Activated CD8-positive, alpha-beta memory T cell treated with anti-CD3 and anti-CD28 coated beads for 24 hours (primary cell): ENCODE results near the gene COCH.
"Not testable (repeated sequence)": the region's sequence is repeated elsewhere in the genome, so short reads cannot be mapped to it uniquely, and the experiment has no call there.

Source experiments
- DNase-seq: peaks from one replicate; pipeline ENCODE4 v3.0.0-alpha.2; 2020

The COCH gene

DNA sequence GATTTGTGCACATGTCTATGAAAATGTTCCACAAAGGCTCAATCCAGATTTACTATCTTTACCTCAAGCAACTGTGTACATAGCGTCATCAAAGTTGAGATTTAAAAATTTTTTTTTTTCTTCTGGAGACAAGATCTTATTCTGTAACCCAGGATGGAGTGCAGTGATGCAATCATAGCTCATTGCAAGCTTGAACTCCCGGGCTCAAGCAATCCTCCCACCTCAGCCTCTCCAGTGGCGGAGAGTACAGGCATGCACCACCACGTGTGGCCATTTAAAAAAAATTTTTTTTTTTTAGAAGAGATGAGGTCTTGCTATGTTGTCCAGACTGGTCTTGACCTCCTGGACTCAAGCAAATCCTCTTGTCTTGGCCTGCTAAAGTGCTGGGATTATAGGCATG is 2.3 kb downstream of the COCH start:
- DNase-seq, result no peak

DNA sequence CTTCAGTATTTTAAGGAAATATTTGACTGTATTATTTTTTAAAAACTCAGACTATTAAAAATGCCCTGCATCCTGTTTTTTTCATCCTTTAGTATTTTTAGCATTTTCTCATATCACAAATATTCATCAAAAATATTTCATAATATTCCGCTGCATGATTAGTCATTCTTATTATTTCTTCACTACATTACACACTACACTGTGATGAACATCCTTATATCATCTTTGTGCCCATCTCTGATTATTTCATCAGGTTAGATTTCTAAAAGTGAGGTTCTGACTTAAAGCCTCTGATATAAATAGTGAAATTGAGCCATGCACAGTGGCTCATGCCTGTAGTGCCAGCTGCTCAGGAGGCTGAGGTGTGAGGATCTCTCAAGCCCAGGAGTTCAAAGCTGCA is 8.1 kb downstream of the COCH start:
- no peak for DNase-seq

DNA sequence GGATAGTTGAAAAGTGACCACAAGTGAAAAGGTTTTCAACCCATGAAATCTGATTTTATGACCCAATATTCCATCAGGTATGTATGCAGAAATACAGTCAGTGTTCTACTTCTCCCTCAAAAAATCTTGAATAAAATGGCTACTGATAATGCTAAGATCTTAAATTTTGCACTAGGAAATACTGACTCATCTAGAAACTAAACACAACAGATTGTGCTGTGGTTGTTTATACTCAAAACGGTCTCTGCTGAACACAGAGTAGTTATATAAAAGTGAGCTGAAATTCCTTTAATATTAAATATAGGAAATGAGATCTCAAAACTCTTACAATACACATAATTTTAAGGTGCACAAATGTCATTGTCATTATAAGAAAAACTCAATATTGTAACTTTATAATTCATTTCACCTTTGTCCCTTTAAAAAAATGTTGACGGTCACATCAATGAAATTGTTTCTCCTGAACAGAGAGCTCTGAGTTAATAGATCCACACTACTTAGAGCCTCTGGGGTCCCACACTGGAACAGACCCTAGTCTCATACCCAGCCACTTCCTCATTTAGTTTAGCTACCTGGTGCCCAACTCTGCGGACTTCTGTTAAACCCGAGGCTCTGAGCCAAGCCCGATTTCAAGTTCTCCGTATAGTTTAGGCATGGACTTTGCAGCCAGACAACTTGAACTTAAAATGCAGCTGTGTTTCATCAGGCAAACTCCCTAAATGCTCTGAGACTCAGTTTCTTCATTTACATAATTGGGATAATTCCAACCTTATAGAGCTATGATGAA is 9.3 kb downstream of the COCH start:
- DNase-seq, result no peak

DNA sequence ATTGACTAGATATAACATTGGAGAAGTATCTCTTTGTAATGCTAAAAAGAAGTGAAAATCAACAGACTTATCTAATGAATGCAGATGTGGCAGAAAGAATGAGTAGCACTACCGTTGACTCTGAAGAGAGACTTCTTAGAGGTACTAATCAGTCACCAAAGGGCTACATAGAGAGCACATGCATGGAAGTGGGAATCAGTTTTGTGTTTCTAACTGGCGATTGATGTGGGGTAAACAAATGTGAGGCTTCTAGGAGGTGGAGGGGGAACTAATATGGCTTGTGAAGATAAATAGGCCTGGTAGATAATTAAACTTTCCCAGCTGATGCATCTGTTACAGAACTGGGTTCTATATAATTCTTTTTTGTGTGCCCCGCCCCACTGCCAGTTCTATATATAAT is 10.5 kb downstream of the COCH start:
- no peak for DNase-seq

DNA sequence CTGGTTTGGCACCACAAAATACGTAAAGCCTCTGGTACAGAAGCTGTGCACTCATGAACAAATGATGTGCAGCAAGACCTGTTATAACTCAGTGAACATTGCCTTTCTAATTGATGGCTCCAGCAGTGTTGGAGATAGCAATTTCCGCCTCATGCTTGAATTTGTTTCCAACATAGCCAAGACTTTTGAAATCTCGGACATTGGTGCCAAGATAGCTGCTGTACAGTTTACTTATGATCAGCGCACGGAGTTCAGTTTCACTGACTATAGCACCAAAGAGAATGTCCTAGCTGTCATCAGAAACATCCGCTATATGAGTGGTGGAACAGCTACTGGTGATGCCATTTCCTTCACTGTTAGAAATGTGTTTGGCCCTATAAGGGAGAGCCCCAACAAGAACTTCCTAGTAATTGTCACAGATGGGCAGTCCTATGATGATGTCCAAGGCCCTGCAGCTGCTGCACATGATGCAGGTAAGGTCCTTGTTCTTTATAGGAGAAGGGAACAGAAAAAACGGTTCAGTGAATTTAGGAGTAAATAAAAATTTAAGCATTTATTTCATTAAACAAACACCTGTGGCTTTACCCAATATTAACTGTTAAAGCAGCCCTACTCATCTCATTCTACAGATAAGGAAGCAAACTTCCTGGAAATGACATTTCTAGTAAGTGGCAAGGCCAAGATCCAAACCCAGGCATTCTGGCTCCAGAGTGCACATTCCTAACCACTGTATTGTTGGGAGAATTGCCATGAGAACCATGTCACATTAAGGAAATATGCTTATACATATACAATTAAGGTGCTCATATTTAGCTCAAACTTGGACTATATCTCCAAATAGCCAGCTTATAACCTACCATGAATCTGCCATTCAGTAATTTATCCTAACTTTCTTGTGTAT is 11.7 kb downstream of the COCH start:
- DNase-seq, result no peak

DNA sequence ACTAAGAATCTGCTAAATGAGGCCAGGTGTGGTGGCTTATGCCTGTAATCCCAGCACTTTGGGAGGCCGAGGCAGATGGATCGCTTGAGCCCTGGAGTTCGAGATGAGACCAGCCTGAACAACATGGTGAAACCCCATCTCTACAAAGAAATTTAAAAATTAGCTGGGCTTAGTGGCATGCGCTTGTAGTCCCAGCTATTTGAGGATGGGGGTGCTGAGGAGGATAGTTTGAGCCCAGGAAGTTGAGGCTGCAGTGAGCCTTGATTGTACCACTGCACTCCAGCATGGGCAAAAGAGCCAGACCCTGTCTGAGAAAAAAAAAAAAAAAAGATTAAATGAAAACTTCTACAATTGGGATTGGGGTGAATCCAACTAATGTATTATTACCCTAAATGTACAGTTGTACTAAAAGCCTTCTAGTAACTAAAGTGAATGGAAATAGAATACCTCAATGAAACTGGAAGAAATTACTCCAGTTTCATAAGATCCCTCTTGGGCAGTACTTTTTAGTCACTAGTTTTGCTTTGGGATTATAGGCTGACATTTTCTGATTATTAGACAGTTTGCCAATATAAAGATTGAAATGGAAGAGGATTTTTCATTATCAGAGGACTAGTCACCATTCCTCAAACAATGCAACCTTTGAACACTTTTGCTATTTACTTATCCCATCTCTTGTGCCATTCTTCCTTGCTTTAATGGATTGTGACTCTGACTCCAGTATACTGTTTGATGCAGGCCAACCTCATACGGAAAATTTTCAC is 14.3 kb downstream of the COCH start:
- no peak for DNase-seq

DNA sequence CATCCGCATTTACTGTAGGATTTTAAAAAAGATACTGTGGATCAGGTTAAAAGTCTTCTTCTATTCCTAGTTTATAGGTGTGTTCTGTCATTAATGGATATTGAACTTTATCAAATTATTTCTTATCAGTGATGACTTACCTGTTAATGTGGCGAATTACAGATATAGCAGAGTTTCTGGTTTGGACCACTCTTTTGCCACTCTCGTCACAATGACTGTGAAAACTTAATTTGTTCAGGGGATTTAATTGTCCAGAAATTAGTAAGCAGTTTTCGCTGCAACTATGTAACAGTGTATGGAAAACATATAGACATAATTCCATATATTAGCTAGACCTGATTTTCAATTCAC is 14.9 kb downstream of the COCH start:
- no peak for DNase-seq

DNA sequence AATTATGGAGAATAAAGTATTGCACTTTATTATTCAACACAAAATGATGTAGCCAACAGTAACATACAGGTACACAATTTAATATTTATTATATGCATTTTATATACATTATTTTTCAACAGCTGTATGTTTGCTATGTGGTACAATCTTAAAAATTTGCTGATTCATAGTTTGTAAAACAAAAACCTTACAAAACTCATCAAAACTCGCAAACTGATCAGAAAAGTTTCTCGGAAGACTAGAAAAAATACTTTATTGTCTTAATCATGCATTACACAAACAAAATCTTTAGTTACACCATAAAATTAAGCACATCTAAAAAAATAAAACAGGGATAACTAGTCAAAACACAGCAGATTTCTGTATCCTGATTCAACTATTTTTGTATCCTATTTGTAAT is 19.5 kb downstream of the COCH start:
- DNase-seq, result no peak

DNA sequence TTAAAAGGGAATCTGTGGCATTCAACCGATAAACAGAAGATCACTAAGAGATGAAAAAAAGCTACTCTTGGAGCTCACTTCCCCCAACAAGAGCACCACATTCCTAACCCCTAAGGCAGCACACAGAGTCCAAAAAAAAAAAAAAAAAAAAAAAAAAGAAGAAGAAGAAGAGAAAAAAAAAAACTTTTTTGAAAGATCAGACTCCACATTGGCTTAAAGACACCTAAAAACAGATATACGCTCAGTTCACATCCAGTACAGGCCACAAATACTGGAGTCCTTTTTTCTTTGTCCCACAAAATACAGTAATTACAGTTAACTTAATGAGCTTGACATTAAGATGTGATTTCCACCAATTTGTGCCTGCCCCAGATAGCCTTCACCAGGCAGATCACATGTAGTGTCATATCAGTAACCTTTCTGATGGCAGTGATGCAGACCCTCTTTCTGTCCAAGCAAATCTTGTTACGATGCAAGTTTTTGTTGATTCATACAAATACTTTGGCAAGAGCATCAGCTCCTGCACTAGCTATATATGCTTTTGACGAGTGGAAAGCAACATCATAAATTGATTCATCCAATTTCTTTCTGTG is 20.7 kb downstream of the COCH start:
- no peak for DNase-seq

DNA sequence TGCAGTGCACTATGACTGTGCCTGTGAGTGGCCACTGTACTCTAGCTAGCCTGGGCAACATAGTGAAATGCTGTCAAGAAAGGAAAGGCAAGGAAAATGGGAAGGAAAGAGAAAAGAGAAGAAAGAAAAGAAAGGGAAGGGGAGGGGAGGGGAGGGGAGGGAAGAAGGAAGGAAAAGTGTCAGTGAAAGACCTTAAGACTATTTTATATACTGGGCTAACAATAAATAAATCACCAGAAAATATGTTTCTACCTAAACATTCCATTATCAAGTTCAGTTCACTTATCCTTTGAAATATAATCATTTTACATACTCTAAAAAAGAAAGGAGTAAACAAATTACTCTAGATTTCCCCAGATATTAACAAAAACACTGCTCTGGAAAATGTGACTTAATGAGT is 22.1 kb downstream of the COCH start:
- DNase-seq, result no peak

DNA sequence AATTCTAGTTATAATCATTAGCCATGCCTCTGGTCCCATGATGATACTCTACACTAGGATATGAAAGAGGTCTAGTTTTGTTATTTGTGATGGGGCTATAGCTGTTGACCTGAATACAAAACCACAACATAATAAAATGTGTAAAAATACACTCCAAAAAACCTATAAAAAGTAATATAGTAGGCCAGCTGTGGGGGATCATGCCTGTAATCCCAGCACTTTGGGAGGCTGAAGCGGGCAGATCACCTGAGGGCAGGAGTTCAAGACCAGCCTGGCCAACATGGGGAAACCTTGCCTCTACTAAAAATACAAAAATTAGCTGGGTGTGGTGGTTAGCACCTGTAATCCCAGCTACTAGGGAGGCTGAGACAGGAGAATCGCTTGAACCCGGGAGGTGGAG is 22.8 kb downstream of the COCH start:
- DNase-seq, result not testable (repeated sequence)

DNA sequence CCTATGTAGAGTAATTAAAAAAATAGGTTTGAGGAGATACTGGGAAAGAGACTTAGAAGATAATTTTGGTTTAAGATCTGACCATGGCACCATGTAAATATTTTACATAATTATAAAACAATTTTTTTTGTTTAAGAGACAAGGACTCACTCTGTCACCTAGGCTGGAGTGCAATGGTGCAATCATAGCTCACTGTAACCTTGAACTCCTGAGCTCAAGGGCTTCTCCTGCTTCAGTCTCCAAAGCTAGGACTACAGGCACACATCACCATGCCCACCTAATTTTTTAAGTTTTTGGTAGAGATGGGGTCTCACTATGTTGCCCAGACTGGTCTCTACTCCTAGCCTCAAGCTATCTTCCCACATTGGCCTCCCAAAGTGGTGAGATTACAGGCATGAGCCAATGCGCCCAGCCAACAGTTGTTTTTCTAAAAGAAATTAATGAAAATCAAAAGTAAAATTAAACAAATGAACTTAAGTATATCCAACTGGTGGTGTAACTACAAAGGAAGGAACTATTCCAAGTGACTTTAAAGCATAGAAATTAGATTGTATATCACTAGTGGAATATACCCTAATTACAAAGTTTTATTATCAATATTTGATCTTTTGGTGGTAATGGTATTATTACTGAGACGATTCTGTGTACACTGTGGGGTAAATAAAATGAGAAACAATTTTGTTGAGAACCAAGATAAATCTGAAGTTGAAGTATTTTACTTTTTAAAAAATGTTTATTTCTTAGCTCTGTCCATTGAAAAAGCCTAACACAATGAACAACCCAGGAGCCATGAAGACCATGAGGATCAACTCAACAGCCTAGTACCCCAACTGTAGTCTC is 29.1 kb downstream of the COCH start:
- DNase-seq, result no peak

DNA sequence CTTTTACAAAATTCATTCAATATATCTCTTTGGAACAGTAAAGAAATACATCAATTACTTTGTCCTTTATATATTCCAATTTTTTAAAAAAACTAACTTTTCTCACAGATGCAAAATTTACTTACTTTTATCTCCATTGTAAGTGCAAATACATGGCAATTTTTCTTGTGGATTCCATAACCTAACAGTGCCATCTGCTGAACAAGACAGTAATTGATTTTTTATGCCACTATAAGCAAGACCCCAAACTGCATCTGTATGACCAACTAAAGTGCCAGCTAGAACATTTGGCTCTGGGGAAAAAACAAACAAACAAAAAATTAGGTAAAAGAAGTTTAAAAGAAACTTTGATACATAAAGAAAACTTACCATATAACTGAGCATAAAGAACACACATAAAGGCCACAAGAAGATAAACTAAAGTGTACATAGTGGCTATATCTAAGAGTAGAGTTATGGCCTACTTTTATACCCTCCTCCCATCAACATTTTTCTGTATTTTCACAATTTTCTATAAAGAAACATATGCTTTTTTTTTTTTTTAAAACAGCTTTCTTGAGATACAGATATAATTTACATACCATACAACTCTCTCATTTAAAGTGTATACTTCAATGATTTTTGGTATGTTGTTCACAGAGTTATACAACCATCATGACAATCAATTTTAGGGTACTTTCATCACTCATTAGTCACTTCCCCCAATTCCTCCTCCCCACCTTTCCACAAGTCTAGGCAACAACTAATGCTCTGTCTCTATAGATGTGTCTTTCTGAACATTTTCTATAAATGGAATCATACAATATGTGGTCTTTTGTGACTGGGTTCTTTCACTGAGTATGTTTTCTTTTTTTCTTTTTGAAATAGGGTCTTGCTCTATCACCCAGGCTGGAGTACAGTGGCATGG is 32.6 kb downstream of the COCH start:
- no peak for DNase-seq

DNA sequence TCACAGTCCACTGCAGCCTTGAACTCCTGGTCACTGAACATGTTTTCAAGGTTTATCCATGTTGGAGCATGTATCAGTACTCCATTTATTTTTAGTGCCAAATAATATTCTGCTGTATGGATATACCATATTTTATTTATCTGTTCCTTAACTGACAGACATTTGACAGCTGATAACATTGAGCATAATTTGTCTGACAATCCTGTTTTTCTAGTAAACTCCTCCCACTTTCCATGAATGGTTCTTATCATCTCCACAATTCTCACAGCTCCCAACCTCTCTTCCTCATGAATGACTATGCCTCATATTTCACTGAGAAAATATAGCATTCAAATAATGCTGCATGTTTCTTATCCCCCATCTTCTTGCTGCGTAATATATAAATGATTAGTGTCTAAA is 33.3 kb downstream of the COCH start:
- no peak for DNase-seq

DNA sequence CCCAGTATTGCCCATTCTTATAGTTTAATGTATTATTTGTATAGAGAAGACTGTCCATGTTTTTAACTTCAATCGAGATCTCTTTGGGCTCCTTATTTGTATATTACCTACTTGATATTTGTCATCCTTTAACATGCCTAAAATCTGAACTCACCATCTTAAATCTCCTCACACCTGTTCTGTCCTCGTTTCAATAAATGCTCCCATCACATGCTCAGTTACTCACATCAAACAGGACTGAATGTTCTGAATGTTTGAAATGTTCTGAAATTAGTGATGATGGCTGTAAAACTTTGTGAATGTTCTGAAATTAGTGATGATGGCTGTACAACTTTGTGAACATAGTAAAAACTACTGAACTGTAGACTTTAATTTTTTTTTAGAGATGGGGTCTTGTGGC is 34.5 kb downstream of the COCH start:
- no peak for DNase-seq

DNA sequence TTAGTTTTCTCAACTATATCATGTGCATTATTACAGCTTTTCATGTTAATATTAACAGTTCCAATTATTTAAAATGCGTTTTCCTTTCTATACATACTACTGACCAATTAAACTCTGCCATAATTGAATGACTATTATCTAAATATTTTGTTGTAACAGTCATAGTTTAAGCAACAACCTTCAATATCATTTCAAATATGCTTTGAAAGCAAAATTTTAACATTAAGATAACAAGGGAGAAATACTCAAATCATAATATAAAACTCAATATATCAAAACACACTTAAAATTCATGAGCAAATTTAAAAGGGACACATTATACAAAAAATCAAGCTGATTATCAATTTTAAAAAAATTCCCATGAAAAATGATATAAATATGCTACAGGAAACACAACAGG is 40.5 kb downstream of the COCH start:
- no peak for DNase-seq

DNA sequence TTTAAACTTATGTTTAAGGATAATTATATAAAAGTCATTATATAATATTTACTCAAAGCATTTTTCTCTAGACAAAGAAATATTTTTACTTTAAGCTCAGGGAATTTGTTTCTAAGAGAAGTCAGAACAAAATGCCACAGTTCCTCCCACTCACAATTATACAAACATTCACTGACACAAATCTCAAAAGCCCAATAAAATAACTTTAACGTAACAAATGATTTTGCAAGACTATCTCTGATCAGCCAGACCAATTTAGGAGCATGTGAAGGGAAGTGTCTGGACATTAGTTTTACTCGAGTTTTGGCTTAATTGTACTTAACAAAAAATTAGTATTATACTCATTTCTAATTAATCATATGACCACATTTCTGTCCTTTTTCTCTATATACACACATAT is 41.2 kb downstream of the COCH start:
- no peak for DNase-seq

DNA sequence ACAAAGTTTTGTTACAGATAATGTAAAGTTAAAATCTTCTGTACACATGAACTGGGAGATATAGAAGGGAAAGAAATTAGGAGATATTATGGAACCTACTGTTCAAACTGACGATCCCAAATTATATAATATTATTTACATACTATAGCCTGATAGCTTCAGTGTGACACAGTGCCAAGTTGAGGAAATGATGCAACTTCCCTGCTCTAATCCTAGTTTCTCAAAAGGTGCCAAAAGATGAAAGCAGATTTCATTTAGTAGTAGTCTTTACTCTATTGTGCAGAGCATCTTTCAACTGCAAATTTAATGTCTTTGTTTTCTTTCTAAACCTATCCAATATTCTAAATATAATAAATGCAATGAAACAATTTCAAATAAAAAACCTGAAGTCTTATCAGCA is 46.9 kb downstream of the COCH start:
- DNase-seq, result no peak

DNA sequence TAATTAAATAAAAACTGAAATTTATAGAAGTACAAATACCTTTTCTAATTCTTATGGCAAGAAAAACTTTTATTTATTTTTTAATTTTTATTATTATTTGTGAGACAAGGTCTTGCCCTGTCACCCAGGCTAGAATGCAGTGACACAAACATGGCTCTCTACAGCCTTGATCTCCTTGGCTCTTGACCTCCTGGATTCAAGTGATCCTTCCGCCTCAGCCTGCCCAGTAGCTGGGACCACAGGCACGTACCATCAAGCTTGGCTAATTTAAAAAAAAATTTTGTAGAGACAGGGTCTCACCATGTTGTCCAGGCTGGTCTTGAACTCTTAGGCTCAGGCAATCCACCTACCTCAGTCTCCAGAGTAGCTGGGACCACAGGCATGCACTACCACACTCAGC is 47.4 kb downstream of the COCH start:
- no peak for DNase-seq

DNA sequence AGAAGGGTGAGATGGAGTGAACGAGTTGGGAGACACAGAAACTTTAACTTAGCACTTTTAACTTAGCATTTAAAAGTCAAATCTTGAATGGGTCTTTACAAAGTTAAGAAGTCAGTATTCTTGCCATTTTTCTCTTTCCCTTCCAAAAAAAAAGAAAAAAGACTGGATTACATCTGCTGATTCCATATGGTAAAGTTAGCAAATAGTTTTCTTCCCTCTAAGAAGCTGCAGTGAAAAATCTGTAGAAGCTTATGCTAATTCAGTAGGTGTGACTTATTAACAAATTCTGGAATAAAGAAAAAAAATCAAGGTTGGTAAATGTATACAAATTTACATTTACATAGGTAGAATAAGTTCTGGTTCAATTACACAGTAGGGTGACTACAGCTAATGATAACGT is 50.9 kb downstream of the COCH start:
- DNase-seq, result no peak

DNA sequence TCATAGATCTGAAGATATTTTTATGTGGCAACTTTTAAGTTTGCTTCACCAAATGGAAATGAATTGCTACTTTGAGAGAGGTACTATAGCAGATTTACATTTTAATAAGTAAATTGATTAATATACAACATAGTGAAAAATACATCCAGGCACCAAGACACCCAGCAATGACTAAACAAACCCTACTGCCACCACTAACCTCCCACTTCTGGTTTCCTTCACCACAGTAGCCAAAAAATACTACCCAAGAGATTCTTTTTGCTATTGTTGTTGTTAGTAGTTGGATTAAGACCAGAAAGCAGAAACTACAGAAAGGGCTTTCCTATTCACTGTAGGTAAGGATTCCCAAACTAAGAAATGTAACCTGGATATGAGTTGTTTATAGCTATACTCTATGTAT is 54.1 kb downstream of the COCH start:
- no peak for DNase-seq
